HG03469 (cell line): ENCODE data around the gene EPHB2.

ENCODE experiments used
- ATAC-seq: cut with Tn5 transposase; IDR thresholded peaks from one replicate; pipeline ENCODE4 v1.9.1; 2021; ENCODE audit warnings: mild to moderate bottlenecking, moderate library complexity, moderate number of reproducible peaks; ENCODE audit not compliant: unreplicated experiment

EPHB2 gene

GRCh38 chr1:22796642-22797041 lies 86.0 kb downstream of the EPHB2 start:
- ATAC-seq = no peak

- no peak for ATAC-seq
These were observed 87.4 kb downstream of the EPHB2 start for GRCh38 chr1:22798083-22798482.

GRCh38 chr1:22799971-22800370 lies 89.3 kb downstream of the EPHB2 start:
- no peak for ATAC-seq

GRCh38 chr1:22800629-22801028 lies 90.0 kb downstream of the EPHB2 start:
- ATAC-seq = no peak

- no peak for ATAC-seq
These were observed 90.7 kb downstream of the EPHB2 start for GRCh38 chr1:22801347-22801746.

- ATAC-seq = no peak
These were observed 91.1 kb downstream of the EPHB2 start for GRCh38 chr1:22801761-22802160.

- ATAC-seq = no peak
These were observed 93.2 kb downstream of the EPHB2 start for GRCh38 chr1:22803833-22804232.

- no peak for ATAC-seq
These were observed 93.8 kb downstream of the EPHB2 start for GRCh38 chr1:22804406-22804805.

GRCh38 chr1:22804969-22805671 lies 94.5 kb downstream of the EPHB2 start:
- ATAC-seq = no peak

- ATAC-seq = no peak
These were observed 95.0 kb downstream of the EPHB2 start for GRCh38 chr1:22805672-22806038.

GRCh38 chr1:22806584-22806983 lies 95.9 kb downstream of the EPHB2 start:
- ATAC-seq = no peak

GRCh38 chr1:22807340-22807739 lies 96.7 kb downstream of the EPHB2 start:
- no peak for ATAC-seq

GRCh38 chr1:22808186-22808675 lies 97.6 kb downstream of the EPHB2 start:
- no peak for ATAC-seq

GRCh38 chr1:22808676-22809483 lies 98.2 kb downstream of the EPHB2 start:
- ATAC-seq = no peak

- ATAC-seq = no peak
These were observed 99.1 kb downstream of the EPHB2 start for GRCh38 chr1:22809783-22810182.

- ATAC-seq = no peak
These were observed 99.7 kb downstream of the EPHB2 start for GRCh38 chr1:22810378-22810777.

GRCh38 chr1:22812092-22812880 lies 101.6 kb downstream of the EPHB2 start:
- ATAC-seq = no peak

- ATAC-seq = no peak
These were observed 102.6 kb downstream of the EPHB2 start for GRCh38 chr1:22812993-22813790.

- no peak for ATAC-seq
These were observed 103.8 kb downstream of the EPHB2 start for GRCh38 chr1:22814176-22815042.

GRCh38 chr1:22815043-22815365 lies 104.4 kb downstream of the EPHB2 start:
- ATAC-seq = no peak
